SK-N-SH (cell line): Measurements from ENCODE around the gene PPDPF.

Experiments used
- CHD2 ChIP-seq: fragments of 150-350 bp; IDR thresholded peaks from 2 replicates; pipeline ENCODE4 v1.6.1; 2018; ENCODE audit warnings: low read length; ENCODE audit not compliant: partially characterized antibody
- RCOR1 ChIP-seq: fragments of 150-350 bp; IDR thresholded peaks from 2 replicates; pipeline ENCODE4 v1.6.1; 2017; ENCODE audit warnings: antibody characterized with exemption, low read length
- TCF12 ChIP-seq: IDR thresholded peaks from 2 replicates; pipeline ENCODE4 v1.4.0; 2012
- TF ChIP-seq, protein P1 (sequence below): fragments of 200-600 bp; sonication (generic); IDR thresholded peaks from 2 replicates; pipeline ENCODE4 v1.6.1; 2017; ENCODE audit warnings: antibody characterized with exemption, mild to moderate bottlenecking, moderate library complexity
- TF ChIP-seq, protein P2 (sequence below): fragments of 150-350 bp; IDR thresholded peaks from 2 replicates; pipeline ENCODE4 v1.6.1; 2017; ENCODE audit warnings: antibody characterized with exemption, low read length, low read depth, borderline replicate concordance

DNA sequence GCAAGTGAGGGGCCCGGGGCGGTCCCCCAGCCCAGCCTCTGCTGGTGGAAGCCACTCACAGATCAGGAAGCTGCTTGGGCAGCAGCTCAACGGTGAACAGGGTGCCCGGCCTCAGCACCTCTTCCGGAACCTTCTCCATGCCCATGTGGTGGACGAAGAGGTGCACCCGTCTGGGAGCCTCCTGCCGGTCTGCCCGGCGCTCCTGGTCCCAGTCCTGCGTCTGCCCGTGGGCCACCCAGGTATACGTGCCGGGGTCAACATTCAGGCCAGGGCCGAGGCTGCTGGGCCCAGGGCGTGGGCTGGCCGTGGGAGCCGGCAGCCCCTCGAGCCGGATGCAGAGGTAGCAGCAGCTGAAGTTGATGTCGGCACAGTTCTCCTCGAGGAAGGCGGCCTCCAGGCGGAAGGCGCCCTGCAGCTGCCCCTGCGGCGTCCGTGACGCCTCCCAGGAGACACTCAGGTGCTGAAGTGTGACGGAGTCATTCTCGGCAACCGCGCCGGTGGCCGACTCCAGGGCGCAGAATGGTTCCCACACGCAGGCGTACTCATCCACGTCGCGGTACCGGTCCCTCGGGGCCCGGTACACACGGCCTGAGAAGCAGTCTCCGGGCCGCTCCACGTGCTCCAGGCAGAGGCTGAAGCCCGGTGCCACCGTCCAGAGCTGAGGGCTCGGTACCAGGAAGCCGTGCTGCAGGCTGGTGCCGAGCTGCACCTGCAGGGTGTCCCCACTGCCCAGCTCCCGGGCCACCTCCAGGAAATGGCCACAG, 42.1 kb downstream of the PPDPF start:
- no peak for TF ChIP-seq RCOR1
- TF ChIP-seq, protein P1, sequence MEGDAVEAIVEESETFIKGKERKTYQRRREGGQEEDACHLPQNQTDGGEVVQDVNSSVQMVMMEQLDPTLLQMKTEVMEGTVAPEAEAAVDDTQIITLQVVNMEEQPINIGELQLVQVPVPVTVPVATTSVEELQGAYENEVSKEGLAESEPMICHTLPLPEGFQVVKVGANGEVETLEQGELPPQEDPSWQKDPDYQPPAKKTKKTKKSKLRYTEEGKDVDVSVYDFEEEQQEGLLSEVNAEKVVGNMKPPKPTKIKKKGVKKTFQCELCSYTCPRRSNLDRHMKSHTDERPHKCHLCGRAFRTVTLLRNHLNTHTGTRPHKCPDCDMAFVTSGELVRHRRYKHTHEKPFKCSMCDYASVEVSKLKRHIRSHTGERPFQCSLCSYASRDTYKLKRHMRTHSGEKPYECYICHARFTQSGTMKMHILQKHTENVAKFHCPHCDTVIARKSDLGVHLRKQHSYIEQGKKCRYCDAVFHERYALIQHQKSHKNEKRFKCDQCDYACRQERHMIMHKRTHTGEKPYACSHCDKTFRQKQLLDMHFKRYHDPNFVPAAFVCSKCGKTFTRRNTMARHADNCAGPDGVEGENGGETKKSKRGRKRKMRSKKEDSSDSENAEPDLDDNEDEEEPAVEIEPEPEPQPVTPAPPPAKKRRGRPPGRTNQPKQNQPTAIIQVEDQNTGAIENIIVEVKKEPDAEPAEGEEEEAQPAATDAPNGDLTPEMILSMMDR: no peak
- no peak for TF ChIP-seq TCF12
- TF ChIP-seq, protein P2, sequence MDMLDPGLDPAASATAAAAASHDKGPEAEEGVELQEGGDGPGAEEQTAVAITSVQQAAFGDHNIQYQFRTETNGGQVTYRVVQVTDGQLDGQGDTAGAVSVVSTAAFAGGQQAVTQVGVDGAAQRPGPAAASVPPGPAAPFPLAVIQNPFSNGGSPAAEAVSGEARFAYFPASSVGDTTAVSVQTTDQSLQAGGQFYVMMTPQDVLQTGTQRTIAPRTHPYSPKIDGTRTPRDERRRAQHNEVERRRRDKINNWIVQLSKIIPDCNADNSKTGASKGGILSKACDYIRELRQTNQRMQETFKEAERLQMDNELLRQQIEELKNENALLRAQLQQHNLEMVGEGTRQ: no peak
- no peak for TF ChIP-seq CHD2
